Activated naive CD4-positive, alpha-beta T cell treated with anti-CD3 and anti-CD28 coated beads for 36 hours (primary cell): ENCODE data around the gene KLHDC7A. TPM values are rescaled to one million over a fixed set of nuclear protein-coding genes. Genes with fewer than 3 reads are reported as not detected.

Experiments
- CTCF ChIA-PET: fragments of 350-600 bp; sonication (Branson Sonifier 250); formaldehyde crosslinking; loops from one replicate; lab custom pipeline; 2021; ENCODE audit warnings: antibody characterized with exemption; lab: Charles Lee
- DNase-seq: peaks from one replicate; pipeline ENCODE4 v3.0.0-alpha.2; 2020
- H3K27ac Mint-ChIP-seq: one replicate; pipeline ENCODE4 v1.8.0; 2021; ENCODE audit warnings: mild to moderate bottlenecking, mixed read lengths
- H3K27me3 Mint-ChIP-seq: one replicate; pipeline ENCODE4 v1.8.0; 2021; ENCODE audit warnings: low read depth, mixed read lengths
- H3K36me3 Mint-ChIP-seq: one replicate; pipeline ENCODE4 v1.8.0; 2021; ENCODE audit warnings: low read depth, mixed read lengths
- H3K4me1 Mint-ChIP-seq: one replicate; pipeline ENCODE4 v1.8.0; 2021; ENCODE audit warnings: low read depth, mixed read lengths
- H3K4me3 Mint-ChIP-seq: one replicate; pipeline ENCODE4 v1.8.0; 2021; ENCODE audit warnings: mild to moderate bottlenecking, moderate library complexity, mixed read lengths
- H3K9me3 Mint-ChIP-seq: one replicate; pipeline ENCODE4 v1.8.0; 2021; ENCODE audit warnings: mixed read lengths
- intact Hi-C: fragments of 100-400 bp; cut with micrococcal nuclease; formaldehyde crosslinking; loops from one replicate; pipeline ENCODE4 v1.15.1; 2023
- total RNA-seq, 2 experiments: library from RNA; stranded (reverse); gene quantifications; one replicate each; pipeline ENCODE4 v1.2.3, GENCODE V29; 2021

The KLHDC7A gene
- total RNA-seq, 2 experiments from 2014 or later, result not detected

GRCh38 chr1:18481190-18481920 lies 625 bp downstream of the KLHDC7A start:
- peaks cover 7% of the 10 kb centered on the region for H3K27me3 Mint-ChIP-seq
- no peaks in the 10 kb centered on the region for H3K36me3 Mint-ChIP-seq
- no peaks in the 10 kb centered on the region for H3K9me3 Mint-ChIP-seq
- H3K27ac Mint-ChIP-seq, result no peak overlapping the region
- no peak overlapping the region for H3K4me3 Mint-ChIP-seq
- intact Hi-C loops, result no loop called here
- no peak for DNase-seq
- CTCF ChIA-PET, result no interaction called here
- peaks cover 2% of the 10 kb centered on the region for H3K4me1 Mint-ChIP-seq

GRCh38 chr1:18481921-18482701 lies 1.4 kb downstream of the KLHDC7A start:
- intact Hi-C loops, result no loop called here
- no peaks in the 10 kb centered on the region for H3K9me3 Mint-ChIP-seq
- no peak overlapping the region for H3K4me3 Mint-ChIP-seq
- no peaks in the 10 kb centered on the region for H3K36me3 Mint-ChIP-seq
- H3K4me1 Mint-ChIP-seq, result peaks cover 2% of the 10 kb centered on the region
- CTCF ChIA-PET, result no interaction called here
- H3K27me3 Mint-ChIP-seq, result peaks cover 5% of the 10 kb centered on the region
- H3K27ac Mint-ChIP-seq, result no peak overlapping the region
- DNase-seq, result no peak

- intact Hi-C loops, result no loop called here
- no peak for DNase-seq
- CTCF ChIA-PET, result no interaction called here
- peaks cover 2% of the 10 kb centered on the region for H3K4me1 Mint-ChIP-seq
- H3K9me3 Mint-ChIP-seq, result no peaks in the 10 kb centered on the region
- H3K4me3 Mint-ChIP-seq, result no peak overlapping the region
- H3K36me3 Mint-ChIP-seq, result no peaks in the 10 kb centered on the region
- H3K27me3 Mint-ChIP-seq, result peaks cover 5% of the 10 kb centered on the region
- no peak overlapping the region for H3K27ac Mint-ChIP-seq
Measured at GRCh38 chr1:18482721-18483425, 2.1 kb downstream of the KLHDC7A start.

GRCh38 chr1:18484276-18484675 lies 3.5 kb downstream of the KLHDC7A start:
- DNase-seq, result no peak
- Mint-ChIP-seq H3K36me3 (no peaks in the 10 kb centered on the region), H3K9me3 (no peaks in the 10 kb centered on the region), H3K27ac (no peak overlapping the region), H3K27me3 (peaks cover 7% of the 10 kb centered on the region), H3K4me1 (peaks cover 2% of the 10 kb centered on the region), H3K4me3 (no peak overlapping the region)
- intact Hi-C loops, result no loop called here
- CTCF ChIA-PET, result no interaction called here

GRCh38 chr1:18484721-18485120 lies 4.0 kb downstream of the KLHDC7A start:
- intact Hi-C loops, result no loop called here
- no peak for DNase-seq
- H3K4me1 Mint-ChIP-seq, result no peaks in the 10 kb centered on the region
- CTCF ChIA-PET, result no interaction called here
- no peak overlapping the region for H3K4me3 Mint-ChIP-seq
- peaks cover 3% of the 10 kb centered on the region for H3K9me3 Mint-ChIP-seq
- no peaks in the 10 kb centered on the region for H3K36me3 Mint-ChIP-seq
- H3K27me3 Mint-ChIP-seq, result peaks cover 7% of the 10 kb centered on the region
- no peak overlapping the region for H3K27ac Mint-ChIP-seq

- H3K9me3 Mint-ChIP-seq, result peaks cover 4% of the 10 kb centered on the region
- no peak overlapping the region for H3K4me3 Mint-ChIP-seq
- CTCF ChIA-PET, result no interaction called here
- intact Hi-C loops, result no loop called here
- no peak for DNase-seq
- H3K27me3 Mint-ChIP-seq, result peaks cover 5% of the 10 kb centered on the region
- no peaks in the 10 kb centered on the region for H3K36me3 Mint-ChIP-seq
- no peaks in the 10 kb centered on the region for H3K4me1 Mint-ChIP-seq
- H3K27ac Mint-ChIP-seq, result no peak overlapping the region
Measured at GRCh38 chr1:18485227-18485626, 4.5 kb downstream of the KLHDC7A start.

GRCh38 chr1:18486195-18486594 lies 5.5 kb downstream of the KLHDC7A start:
- Mint-ChIP-seq H3K4me1 (no peaks in the 10 kb centered on the region), H3K9me3 (peaks cover 4% of the 10 kb centered on the region), H3K27me3 (peaks cover 7% of the 10 kb centered on the region), H3K36me3 (no peaks in the 10 kb centered on the region), H3K27ac (no peak overlapping the region), H3K4me3 (no peak overlapping the region)
- intact Hi-C loops, result no loop called here
- CTCF ChIA-PET, result no interaction called here
- DNase-seq, result no peak

GRCh38 chr1:18489417-18490143 lies 8.8 kb downstream of the KLHDC7A start:
- intact Hi-C loops, result no loop called here
- Mint-ChIP-seq H3K4me1 (no peaks in the 10 kb centered on the region), H3K36me3 (no peaks in the 10 kb centered on the region), H3K27ac (no peak overlapping the region), H3K9me3 (peaks cover 4% of the 10 kb centered on the region), H3K27me3 (peaks cover 8% of the 10 kb centered on the region), H3K4me3 (no peak overlapping the region)
- CTCF ChIA-PET, result interaction anchor here (0.9 kb wide), 1 partner anchor 9 kb away, joined by 3 read pairs; no protein-coding TSS in a partner anchor
- no peak for DNase-seq

GRCh38 chr1:18491168-18491567 lies 10.4 kb downstream of the KLHDC7A start:
- Mint-ChIP-seq H3K27me3 (peaks cover 7% of the 10 kb centered on the region), H3K36me3 (no peaks in the 10 kb centered on the region), H3K9me3 (peaks cover 4% of the 10 kb centered on the region), H3K4me1 (no peaks in the 10 kb centered on the region), H3K4me3 (no peak overlapping the region), H3K27ac (no peak overlapping the region)
- DNase-seq, result no peak
- intact Hi-C loops, result no loop called here
- CTCF ChIA-PET, result no interaction called here

- intact Hi-C loops, result no loop called here
- no peak for DNase-seq
- CTCF ChIA-PET, result no interaction called here
- Mint-ChIP-seq H3K27ac (no peak overlapping the region), H3K27me3 (peaks cover 16% of the 10 kb centered on the region), H3K4me3 (no peak overlapping the region), H3K9me3 (peaks cover 4% of the 10 kb centered on the region), H3K4me1 (no peaks in the 10 kb centered on the region), H3K36me3 (no peaks in the 10 kb centered on the region)
Measured at GRCh38 chr1:18494304-18494703, 13.6 kb downstream of the KLHDC7A start.

- H3K36me3 Mint-ChIP-seq, result no peaks in the 10 kb centered on the region
- H3K27me3 Mint-ChIP-seq, result peaks cover 17% of the 10 kb centered on the region
- DNase-seq, result no peak
- CTCF ChIA-PET, result no interaction called here
- no peak overlapping the region for H3K4me3 Mint-ChIP-seq
- H3K9me3 Mint-ChIP-seq, result no peaks in the 10 kb centered on the region
- no peak overlapping the region for H3K27ac Mint-ChIP-seq
- intact Hi-C loops, result no loop called here
- no peaks in the 10 kb centered on the region for H3K4me1 Mint-ChIP-seq
Measured at GRCh38 chr1:18495635-18496034, 14.9 kb downstream of the KLHDC7A start.

- Mint-ChIP-seq H3K27ac (no peak overlapping the region), H3K4me3 (no peak overlapping the region), H3K27me3 (peaks cover 15% of the 10 kb centered on the region), H3K4me1 (no peaks in the 10 kb centered on the region), H3K9me3 (no peaks in the 10 kb centered on the region), H3K36me3 (no peaks in the 10 kb centered on the region)
- CTCF ChIA-PET, result no interaction called here
- DNase-seq, result no peak
- intact Hi-C loops, result no loop called here
Measured at GRCh38 chr1:18496056-18496455, 15.3 kb downstream of the KLHDC7A start.
